T-helper 2 cell treated with Interferon-gamma antibody and Interleukin-4, amounts not matched to agents 100 ng/mL and 5 ng/mL, for 36 hours (primary cell): Measurements from ENCODE around the gene GRAMD2B. TPM values are rescaled to one million over a fixed set of nuclear protein-coding genes. Genes with fewer than 3 reads are reported as not detected.
"Not testable (repeated sequence)": the region's sequence is repeated elsewhere in the genome, so short reads cannot be mapped to it uniquely, and the experiment has no call there.

ENCODE experiments used
- intact Hi-C: fragments of 100-400 bp; cut with micrococcal nuclease; formaldehyde crosslinking; loops from one replicate; pipeline ENCODE4 v1.15.1; 2023
- total RNA-seq: library from RNA; stranded (reverse); gene quantifications from 2 replicates; pipeline ENCODE4 v1.2.3, GENCODE V29; 2022

The GRAMD2B gene, protein sequence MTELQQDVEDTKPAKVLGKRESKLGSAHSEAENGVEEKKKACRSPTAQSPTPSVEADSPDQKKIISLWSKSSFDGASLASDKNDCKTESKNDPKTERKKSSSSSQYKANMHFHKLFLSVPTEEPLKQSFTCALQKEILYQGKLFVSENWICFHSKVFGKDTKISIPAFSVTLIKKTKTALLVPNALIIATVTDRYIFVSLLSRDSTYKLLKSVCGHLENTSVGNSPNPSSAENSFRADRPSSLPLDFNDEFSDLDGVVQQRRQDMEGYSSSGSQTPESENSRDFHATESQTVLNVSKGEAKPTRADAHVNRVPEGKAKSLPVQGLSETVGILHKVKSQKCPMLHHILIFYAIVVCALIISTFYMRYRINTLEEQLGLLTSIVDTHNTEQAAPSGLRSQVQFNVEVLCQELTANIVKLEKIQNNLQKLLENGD
- total RNA-seq = 4.4 and 5.2 TPM in 2 replicates

DNA sequence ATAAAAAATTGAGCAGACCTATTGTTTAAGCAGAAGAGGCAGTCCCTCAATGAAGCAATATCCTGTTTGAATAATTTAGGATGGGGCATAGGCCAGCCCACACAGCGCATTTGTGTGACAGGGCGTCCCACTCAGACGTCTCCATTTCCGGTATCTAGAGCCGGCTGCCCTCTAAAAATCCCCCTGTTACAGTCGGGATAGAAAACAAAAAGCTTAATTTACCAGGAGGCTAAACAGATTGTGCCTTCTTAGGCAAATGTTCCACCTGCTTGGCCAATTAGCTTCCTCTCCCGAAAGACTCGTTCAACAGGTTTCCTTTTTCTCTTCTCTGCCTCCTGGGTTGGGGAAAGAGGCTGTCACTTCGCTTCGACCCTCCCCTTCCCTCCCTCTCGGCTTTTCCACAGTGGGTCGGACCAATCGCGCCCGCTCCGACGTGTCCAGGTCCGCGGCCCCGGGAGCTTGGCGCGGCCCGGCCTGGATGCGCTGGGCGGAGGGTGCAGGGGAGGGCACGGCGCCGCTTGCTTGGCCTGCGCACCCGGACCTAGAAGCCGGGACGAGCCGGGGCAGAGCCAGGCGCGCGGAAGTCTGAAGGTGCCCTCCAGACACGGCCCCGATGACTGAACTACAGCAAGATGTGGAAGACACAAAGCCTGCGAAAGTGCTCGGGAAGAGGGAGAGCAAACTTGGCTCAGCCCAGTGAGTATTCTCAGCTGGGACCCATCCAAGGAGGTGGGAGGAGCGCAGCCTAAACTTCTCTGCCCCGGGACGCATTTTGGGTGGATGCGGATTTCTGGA, at the start of gene GRAMD2B:
GRAMD2B (plus strand) TSS at position 416 of the 795 bp plus-strand sequence; CDS start at position 614, 198 bp downstream.
- intact Hi-C loops = loop anchor here (1.0 to 10.0 kb wide), 6 partner anchors 27 to 1094 kb away; partner anchors contain the start of genes LMNB1, MARCHF3, PHAX and PRRC1

DNA sequence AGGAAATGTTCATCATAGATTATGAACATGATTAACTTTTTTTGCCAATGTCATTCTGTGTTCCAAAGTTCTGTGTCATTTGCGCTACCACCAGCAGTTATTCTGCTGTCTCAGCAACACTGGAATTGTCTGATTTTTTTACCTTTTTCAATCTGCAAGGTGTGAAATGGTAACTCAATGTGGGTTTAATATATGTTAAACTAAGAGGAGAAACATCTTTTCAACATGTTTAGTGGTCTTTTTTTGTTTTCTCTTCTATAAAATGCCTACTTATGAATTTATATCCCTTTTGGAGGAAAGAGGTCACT, 49.1 kb upstream of the GRAMD2B start:
- intact Hi-C loops = no loop called here

DNA sequence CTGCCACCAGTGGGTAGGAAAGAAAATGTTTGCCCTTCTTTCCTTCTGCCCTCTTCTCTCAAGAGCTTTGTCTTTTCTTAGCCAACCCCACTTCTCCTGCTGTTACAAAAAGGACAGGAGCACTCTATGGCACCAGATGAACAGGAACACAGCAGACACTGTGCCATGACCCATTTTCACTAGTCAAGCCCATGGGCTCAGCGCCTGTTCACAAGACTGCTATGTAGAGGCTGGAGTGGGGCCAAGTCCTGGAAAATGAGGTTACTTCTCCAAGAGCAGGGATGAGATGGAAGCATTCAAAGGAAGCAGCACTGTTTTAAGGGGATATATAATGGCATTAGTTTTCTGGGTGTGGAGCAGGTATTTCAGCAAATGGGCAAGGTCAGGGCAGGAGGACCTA, 46.8 kb upstream of the GRAMD2B start:
- intact Hi-C loops = no loop called here

DNA sequence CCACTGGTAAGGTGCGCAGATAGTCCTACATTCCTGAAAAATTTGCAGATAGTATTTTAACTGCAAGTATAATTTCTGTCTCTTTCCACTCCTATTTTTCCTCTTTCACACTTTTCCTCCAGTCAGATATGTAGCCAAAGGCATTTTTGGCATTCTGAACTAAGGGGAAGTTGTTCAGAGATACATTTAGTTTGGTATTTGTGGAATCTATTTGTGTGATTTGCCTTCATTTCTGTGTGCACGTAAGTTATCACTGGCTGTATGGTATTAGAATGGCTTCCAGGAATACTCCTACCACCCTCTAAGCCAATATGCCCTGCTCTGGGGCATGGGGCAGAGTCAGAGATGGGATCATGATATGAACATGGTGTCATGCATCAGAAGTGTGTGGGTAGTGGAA, 45.8 kb upstream of the GRAMD2B start:
- intact Hi-C loops = no loop called here

DNA sequence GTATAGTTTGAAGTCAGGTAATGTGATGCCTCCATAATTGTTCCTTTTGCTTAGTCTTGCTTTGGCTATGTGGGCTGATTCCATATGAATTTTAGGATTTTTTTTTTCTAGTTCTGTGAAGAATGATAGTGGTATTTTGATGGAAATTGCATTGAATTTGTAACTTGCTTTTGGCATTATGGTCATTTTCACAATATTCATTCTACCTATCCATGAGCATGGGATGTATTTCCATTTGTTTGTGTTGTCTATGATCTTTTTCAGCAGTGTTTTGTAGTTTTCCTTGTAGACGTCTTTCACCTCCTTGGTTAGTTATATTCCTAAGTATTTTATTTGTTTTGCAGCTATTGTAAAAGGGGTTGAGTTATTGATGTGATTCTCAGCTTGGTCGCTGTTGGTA, 42.9 kb upstream of the GRAMD2B start:
- intact Hi-C loops = not testable (repeated sequence)

DNA sequence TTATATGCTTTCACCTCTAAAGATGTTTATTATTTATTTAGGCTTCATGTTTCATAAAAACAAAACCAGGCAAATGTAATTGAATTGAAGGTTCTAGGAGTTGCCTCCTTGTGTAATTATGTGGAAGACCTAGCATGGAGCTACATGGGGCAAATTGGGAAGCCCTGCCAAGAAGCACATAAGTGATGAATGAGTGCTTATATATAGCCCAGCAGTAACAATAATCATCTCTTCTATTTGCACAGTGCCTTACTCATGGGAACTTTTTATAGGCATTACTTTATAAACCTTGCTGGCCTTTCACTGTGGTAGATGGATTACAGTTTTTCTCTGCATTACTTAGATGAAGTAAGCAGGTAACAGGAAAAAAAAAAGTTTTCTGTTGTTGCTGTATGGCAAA, 40.0 kb upstream of the GRAMD2B start:
- intact Hi-C loops = no loop called here

DNA sequence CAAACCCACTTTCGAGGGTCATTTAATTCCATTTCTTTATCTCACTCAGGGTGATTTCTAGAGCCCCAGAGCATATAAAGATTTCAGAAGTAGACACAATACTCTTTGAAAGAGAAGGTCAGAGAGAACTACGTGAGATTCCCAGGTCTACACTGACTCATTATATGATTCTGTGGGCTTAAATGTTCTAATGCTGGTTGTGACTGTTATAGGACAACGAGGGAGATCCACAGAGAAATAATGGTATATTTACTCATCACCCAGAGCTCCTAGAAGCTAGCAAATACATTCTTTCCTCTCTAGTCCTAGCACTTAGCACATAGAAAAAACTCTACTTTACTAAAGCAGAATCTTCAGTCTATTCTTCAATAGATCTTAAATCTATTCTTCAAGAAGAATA, 39.4 kb upstream of the GRAMD2B start:
- intact Hi-C loops = no loop called here

DNA sequence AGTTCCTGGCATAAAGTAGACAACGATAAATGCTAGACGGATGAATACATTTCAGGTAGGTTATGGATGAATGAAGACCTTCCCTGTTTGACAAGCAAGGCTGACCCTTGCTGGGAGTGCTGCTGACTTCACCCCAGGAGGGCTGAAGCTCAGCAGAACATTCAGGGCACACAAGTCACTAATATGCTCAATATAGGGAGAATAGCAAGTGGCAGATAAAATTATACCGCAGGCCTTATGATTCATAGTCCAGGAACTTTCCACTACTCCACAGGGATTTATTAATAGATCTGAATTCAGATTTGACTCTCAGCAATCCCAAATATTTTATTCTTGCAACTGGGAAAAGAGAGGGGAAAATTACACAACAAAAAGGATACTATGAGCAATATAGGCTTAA, 38.2 kb upstream of the GRAMD2B start:
- intact Hi-C loops = no loop called here

DNA sequence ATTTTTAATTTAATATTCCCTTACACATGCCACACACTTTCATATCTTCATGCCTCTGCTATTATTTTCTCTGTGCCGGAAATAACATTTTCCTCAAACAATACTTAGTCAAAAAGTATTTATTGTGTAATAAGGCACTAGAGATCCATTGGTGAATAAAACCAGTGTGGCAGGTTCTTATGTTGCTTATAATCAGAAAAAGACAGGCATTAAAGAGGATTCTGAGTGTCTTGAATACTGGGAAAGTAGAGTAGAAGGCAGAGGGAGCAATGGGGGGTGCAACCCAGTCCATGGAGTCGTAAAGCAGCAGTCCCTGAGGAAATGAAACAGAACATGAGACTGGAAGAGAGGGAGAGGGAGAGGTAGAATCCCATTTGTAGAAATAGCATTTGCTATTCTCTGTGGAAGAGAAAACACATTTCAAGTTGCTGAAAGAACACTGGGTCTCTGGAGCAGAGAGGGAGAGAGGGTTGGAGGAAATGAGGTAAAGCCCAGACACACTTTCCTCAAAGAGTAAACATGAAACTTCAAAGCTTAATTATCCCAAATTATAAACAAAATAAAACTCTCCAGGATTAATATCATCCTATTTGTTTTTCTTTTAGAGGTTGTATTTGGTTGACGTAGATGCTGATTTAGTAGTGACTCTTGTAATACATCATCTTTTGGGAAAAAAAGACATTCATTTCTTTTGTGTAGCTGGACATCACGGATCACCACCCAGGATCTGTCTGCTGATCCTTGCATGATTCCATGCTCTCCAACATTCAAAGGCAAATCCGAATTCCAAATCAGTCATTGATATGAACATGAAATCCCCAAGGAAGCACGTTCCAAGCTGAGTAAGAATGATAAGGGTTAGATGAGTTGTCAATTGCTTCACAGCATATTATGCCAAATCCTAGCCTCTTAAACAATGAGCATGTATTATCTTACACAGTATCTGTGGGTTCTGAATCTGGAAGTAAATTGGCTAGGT, 37.4 kb upstream of the GRAMD2B start:
- intact Hi-C loops = no loop called here

DNA sequence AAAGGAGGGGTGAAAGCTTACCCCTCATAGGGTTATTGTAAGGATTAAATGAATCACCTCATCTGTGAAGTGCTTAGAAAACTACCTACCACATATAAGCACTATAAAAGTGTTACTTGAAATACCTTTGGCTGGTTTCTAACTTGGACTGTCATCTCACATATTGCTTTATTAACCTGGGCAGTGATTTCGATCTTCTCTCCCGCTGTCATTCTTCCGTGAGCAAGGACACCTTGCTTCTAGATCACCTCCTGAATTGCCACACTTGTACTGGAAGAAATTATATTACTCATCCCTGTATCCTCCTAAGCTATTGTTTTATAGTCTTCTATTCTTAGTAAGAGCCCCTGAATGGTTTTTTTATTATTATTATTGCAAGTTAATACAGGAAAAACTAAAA, 34.0 kb upstream of the GRAMD2B start:
- intact Hi-C loops = no loop called here

DNA sequence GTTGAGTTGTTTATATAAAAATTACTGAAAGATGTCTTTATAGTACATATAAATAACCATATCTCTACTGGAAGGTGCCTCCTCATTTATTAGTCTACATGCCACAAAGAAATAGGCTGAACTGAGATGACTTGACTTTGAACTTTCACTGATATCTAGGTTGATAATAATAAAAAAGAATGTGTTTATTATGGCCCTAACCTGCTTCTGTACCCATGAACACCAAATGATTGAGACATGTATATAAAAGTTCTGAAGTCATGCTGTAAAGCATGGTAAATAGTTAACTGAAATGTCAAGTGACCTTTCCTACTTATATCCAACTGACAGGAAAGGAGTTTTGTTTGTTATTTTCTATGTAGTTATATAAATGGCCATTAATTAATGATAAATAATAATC, 33.2 kb upstream of the GRAMD2B start:
- intact Hi-C loops = no loop called here

DNA sequence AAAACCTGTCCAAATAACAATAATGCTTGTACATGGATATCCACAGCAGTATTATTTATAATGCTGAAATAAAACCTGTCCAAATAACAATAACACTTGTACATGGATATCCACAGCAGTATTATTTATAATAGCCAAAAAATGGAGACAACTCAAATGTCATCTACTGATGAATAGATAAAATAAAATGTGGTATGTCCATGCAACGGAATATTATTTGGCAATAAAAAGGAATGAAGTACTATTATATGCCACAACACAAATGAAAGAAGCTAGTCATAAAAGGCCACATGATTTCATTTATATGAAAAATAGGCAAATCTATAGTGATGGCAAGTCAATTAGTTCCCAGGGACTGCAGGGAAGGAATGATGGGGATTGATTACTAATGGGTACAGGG, 31.8 kb upstream of the GRAMD2B start:
- intact Hi-C loops = no loop called here

DNA sequence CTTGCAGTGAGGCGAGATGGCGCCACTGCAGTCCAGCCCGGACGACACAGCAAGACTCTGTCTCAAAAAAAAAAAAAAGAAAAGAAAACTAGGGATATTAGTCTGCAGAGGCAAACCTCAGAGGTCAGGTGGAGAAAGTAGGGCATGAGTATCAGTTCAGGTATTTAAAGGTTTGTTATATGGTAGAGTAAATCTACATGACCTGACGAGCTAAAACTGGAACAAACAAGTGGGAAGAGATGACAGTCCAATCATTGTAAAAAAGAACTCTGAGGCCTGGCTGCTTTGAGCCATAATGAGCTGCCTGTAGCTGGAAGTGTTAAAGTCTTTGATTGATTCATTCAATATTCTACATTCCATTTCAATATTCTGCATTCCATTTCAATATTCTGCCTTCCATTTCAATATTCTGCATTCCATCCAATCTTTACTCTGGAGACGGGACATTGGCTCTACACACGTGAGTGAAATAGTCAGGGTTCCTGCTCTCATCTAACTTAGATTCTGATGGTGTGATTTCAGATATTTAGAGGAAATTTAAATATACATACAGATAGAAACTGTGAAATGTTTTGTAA, 28.9 kb upstream of the GRAMD2B start:
- intact Hi-C loops = no loop called here

DNA sequence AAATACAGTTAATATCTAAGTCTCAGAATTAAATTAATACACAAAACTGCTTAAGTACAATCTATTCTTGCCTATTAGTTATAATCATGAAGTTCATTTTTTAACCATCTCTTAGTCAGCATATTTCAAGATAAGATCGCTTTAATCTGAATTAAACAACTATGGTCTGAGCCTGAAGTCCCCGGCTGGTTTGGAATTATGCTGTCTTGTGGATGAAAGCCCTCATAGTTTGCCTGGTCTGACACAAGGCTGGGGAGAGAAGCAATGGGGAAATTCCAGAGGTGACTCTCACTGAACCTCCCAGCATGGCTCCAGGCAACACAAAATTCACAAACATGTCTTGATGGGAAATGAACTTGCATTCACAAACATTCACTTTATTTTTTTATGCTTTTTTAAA, 28.0 kb upstream of the GRAMD2B start:
- intact Hi-C loops = no loop called here

DNA sequence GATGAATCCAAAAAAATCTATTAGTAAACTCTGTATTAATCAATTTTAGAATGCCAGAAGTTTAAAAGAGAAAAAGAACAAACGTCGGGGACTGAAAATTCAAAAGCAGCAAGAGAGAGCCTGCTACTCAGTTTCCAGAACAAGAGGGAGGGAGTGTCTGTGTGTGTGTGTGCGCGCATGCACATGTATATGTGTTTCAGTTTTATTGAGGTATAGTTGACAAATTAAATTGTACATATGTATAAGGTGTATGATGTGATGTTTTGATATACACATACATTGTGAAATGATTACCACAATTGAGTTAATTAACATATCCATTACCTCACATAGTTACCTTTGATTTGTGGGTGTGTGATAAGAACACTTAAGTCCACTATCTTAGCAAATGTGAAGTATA, 27.6 kb upstream of the GRAMD2B start:
- intact Hi-C loops = no loop called here

DNA sequence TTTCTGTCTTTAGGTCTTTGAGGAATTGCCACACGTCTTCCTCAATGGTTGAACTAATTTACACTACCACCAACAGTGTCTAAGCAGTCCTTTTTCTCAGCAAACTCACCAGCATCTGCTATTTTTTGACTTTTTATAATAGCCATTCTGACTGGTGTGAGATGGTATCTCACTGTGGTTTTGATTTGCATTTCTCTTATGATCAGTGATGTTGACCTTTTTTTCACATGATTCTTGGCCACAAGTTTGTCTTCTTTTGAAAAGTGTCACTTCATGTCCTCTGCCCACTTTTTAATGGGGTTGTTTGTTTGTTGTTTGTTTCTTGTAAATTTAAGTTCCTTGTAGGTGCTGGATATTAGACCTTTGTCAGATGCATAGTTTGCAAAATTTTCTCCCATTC, 26.5 kb upstream of the GRAMD2B start:
- intact Hi-C loops = not testable (repeated sequence)

DNA sequence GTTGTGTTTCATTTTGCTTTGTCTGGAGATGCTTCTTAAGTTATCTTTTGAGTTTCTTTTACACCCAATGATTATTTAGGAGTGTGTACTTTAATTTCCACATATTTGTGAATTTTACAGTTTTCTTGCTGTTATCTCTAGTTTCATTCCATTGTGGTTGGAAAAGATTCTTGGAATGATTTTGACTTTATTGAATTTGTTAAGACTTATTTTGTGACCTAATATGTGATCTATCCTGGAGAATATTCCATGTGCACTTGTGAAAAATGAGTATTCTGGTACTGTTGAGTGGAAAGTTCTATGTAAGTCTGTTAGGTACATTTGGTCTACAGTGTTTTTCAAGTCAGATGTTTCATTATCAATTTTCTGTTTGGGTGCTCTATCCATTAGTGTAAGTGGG, 24.4 kb upstream of the GRAMD2B start:
- intact Hi-C loops = no loop called here

DNA sequence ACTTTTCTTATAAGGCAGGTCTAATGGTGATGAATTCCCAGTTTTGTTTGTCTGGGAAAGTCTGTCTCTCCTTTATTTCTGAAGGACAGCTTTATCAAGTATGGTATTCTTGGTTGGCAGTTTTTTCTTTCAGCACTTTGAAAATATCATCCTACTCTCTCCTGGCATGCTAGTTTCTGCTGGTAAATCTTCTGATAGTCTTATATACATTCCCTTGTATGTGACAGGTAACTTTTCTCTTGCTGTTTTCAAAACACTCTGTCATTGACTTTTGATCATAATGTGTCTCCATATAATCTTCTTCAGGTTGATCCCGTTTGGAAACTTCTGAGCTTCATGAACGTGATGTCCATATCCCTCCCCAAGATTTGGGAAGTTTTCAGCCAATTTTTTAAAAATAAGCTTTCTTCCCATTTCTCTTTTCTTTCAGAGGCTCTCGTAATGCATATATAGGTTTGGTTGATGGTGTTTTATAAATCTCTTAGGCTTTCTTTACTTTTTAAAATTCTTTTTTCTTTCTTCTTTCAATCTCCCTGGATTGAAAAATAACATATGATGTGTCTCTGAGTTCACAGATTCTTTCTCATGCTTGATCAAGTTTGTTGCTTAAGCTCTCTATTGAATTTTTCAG, 22.5 kb upstream of the GRAMD2B start:
- intact Hi-C loops = no loop called here

DNA sequence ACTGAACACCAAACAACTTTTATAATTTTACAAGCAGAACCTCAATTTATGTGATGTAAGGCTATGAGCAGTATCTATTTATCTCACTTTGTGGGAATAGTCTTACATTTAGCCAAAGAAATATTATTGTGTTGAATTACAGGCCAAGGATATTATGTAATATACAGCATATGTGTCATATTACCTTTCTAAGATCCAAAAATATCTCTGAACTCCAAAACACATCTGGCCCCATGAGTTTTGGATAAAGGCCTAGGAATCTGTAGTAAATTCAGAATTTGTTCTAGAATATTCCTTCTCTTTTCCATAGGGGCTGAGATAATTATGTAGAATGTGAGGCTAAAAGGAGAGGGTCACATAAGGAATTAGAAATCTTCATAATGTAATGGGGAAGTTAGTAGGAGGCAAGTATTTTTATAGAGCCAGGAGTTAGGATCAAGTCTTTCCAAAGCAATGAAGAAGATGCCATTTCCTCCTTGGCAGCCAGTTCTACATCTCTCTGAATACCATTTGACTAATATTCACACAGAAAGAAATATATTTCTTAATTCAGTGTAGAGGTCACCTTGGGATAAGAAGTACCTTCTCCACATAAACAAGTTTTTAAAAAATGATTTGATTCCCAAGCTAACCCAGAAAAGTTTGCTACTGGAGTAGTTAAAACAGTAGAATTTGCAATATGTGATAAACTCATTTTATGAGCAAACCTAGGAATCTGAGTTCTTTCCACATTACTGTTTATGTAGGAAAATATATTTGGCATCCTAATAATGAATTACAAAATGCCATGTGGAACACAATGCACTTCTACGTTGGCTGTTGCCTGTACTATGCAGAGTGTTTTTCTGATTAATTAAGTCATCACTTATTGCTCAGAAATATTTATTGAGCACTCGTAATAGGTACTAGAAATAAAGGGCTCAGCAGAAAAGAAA, 20.3 kb upstream of the GRAMD2B start:
- intact Hi-C loops = no loop called here

DNA sequence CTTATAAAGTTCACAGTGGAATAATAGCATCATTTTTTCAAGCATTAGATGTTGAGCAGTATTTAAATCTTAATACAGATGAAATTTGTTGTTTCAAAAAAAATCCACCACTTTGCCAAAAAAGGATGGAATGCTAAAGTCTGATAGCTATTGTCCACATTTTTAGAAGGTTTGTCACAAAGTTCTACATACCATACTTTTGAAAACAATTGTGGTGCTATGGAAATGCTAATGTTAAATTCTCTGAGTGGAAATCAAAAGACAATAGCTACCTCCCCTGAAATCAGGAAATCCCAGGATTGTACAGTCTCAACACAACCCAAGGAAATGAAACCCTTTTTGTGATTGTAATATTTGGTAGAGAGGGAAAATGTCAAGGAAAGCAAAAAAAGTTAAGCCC, 19.3 kb upstream of the GRAMD2B start:
- intact Hi-C loops = no loop called here
